GM23338 (cell line): ENCODE data around the gene MATN1. TPM values are rescaled to one million over a fixed set of nuclear protein-coding genes. Genes with fewer than 3 reads are reported as not detected.

Experiments
- ATAC-seq: fragments of 200-7000 bp; cut with Tn5 transposase; 3 replicates; pipeline ENCODE4 v1.9.1; 2020
- DNase-seq: peaks from one replicate; pipeline ENCODE4 v3.0.0-alpha.2; 2015; ENCODE audit warnings: low spot score
- H2AFZ ChIP-seq: fragments of 200-600 bp; sonication (generic); 2 replicates; pipeline ENCODE4 v1.8.0; 2016; ENCODE audit warnings: antibody characterized with exemption, mild to moderate bottlenecking, moderate library complexity
- H3F3A ChIP-seq: fragments of 200-600 bp; sonication (generic); replicated peaks from 2 replicates; pipeline ENCODE4 v1.8.0; 2017; ENCODE audit warnings: antibody characterized with exemption, mixed run types, low read depth
- H3K27ac ChIP-seq: fragments of 200-600 bp; sonication (generic); 2 replicates; pipeline ENCODE4 v1.6.1; 2016; ENCODE audit warnings: low read depth
- H3K27me3 ChIP-seq: fragments of 200-600 bp; sonication (generic); 2 replicates; pipeline ENCODE4 v1.8.0; 2016; ENCODE audit warnings: mild to moderate bottlenecking, mixed run types, moderate library complexity; ENCODE audit not compliant: insufficient read depth
- H3K36me3 ChIP-seq: fragments of 200-600 bp; sonication (generic); 2 replicates; pipeline ENCODE4 v1.8.0; 2016; ENCODE audit warnings: mild to moderate bottlenecking; ENCODE audit not compliant: insufficient read depth
- H3K4me1 ChIP-seq: fragments of 200-600 bp; sonication (generic); 2 replicates; pipeline ENCODE4 v1.8.0; 2016; ENCODE audit warnings: mild to moderate bottlenecking, moderate library complexity; ENCODE audit not compliant: insufficient read depth
- H3K4me2 ChIP-seq: fragments of 200-600 bp; sonication (generic); 2 replicates; pipeline ENCODE4 v1.7.1; 2017; ENCODE audit warnings: mixed run types
- H3K4me3 ChIP-seq: fragments of 200-600 bp; sonication (generic); 2 replicates; pipeline ENCODE4 v1.6.1; 2016; ENCODE audit warnings: mixed run types
- H3K79me2 ChIP-seq: fragments of 200-600 bp; sonication (generic); replicated peaks from 2 replicates; pipeline ENCODE4 v1.8.0; 2017; ENCODE audit warnings: mild to moderate bottlenecking; ENCODE audit not compliant: insufficient read depth
- H3K9me2 ChIP-seq: fragments of 200-600 bp; sonication (generic); 2 replicates; pipeline ENCODE4 v1.8.0; 2017; ENCODE audit not compliant: insufficient read depth
- H4K20me1 ChIP-seq: fragments of 200-600 bp; sonication (generic); replicated peaks from 2 replicates; pipeline ENCODE4 v1.8.0; 2017; ENCODE audit warnings: mild to moderate bottlenecking; ENCODE audit not compliant: insufficient read depth
- H3K27ac Mint-ChIP-seq: 2 replicates; pipeline ENCODE4 v1.8.0; 2020; ENCODE audit warnings: inconsistent platforms, mild to moderate bottlenecking, moderate library complexity, mixed read lengths
- H3K27me3 Mint-ChIP-seq: 3 replicates; pipeline ENCODE4 v1.8.0; 2022; ENCODE audit warnings: low read depth, mild to moderate bottlenecking, moderate library complexity, mixed read lengths, inconsistent platforms; ENCODE audit not compliant: insufficient read depth, poor library complexity
- H3K36me3 Mint-ChIP-seq: 3 replicates; pipeline ENCODE4 v1.8.0; 2021; ENCODE audit warnings: low read depth, mild to moderate bottlenecking, inconsistent platforms, moderate library complexity, mixed read lengths
- H3K4me1 Mint-ChIP-seq: 3 replicates; pipeline ENCODE4 v1.8.0; 2020; ENCODE audit warnings: mild to moderate bottlenecking, inconsistent platforms, mixed read lengths
- H3K4me3 Mint-ChIP-seq: 3 replicates; pipeline ENCODE4 v1.8.0; 2021; ENCODE audit warnings: moderate library complexity, mild to moderate bottlenecking, inconsistent platforms, mixed read lengths
- H3K9me3 Mint-ChIP-seq: 3 replicates; pipeline ENCODE4 v1.8.0; 2020; ENCODE audit warnings: moderate library complexity, mild to moderate bottlenecking, inconsistent platforms, mixed read lengths
- CREB1 ChIP-seq: fragments of 250-450 bp; sonication (Bioruptor Pico); IDR thresholded peaks from 2 replicates; pipeline ENCODE4 v1.5.0; 2020; ENCODE audit warnings: low read depth, mild to moderate bottlenecking, moderate library complexity
- CTCF ChIP-seq, 2 experiments: fragments of 200-600 bp in 1 of 2; sonication (generic) in 1 of 2; conservative IDR thresholded peaks; 2 replicates each; pipeline versions ENCODE4 v1.5.1 to v1.6.1; 2016 to 2017; ENCODE audit warnings: antibody characterized with exemption in 2 of 2, low read depth in 2 of 2, mild to moderate bottlenecking in 2 of 2, moderate library complexity in 1 of 2
- EZH2 ChIP-seq: fragments of 200-600 bp; sonication (generic); IDR thresholded peaks from one replicate; pipeline ENCODE4 v1.8.0; 2017; ENCODE audit warnings: antibody characterized with exemption, mild to moderate bottlenecking, low read depth; ENCODE audit not compliant: unreplicated experiment
- EZH2phosphoT487 ChIP-seq: fragments of 200-600 bp; sonication (generic); IDR thresholded peaks from one replicate; pipeline ENCODE4 v1.8.1; 2018; ENCODE audit warnings: antibody characterized with exemption; ENCODE audit not compliant: unreplicated experiment
- JUNB ChIP-seq: IDR thresholded peaks from one replicate; pipeline ENCODE4 v1.6.1; 2016; ENCODE audit warnings: antibody characterized with exemption; ENCODE audit not compliant: unreplicated experiment
- NANOG ChIP-seq: IDR thresholded peaks from 2 replicates; pipeline ENCODE4 v1.6.1; 2016; ENCODE audit warnings: antibody characterized with exemption, borderline replicate concordance
- POLR2AphosphoS5 ChIP-seq: IDR thresholded peaks from 2 replicates; pipeline ENCODE4 v1.6.1; 2016; ENCODE audit warnings: antibody characterized with exemption, low read depth
- REST ChIP-seq: IDR thresholded peaks from one replicate; pipeline ENCODE4 v1.6.1; 2018; ENCODE audit warnings: antibody characterized with exemption; ENCODE audit not compliant: unreplicated experiment
- STAT1 ChIP-seq: IDR thresholded peaks from one replicate; pipeline ENCODE4 v1.6.1; 2016; ENCODE audit warnings: antibody characterized with exemption; ENCODE audit not compliant: unreplicated experiment
- ZNF114 ChIP-seq: fragments of 250-450 bp; sonication (Bioruptor Pico); IDR thresholded peaks from 2 replicates; pipeline ENCODE4 v1.5.0; 2020; ENCODE audit warnings: mild to moderate bottlenecking, moderate library complexity
- ZNF331 ChIP-seq: fragments of 250-450 bp; sonication (Bioruptor Pico); IDR thresholded peaks from 2 replicates; pipeline ENCODE4 v1.5.0; 2020; ENCODE audit warnings: low read depth, mild to moderate bottlenecking, moderate library complexity
- polyA plus RNA-seq: library from polyadenylated mRNA; unstranded; fragments of >200 nt; fragmentation: Nextera tagmentation; extraction: Ambion mirVana; gene quantifications from 2 replicates; pipeline ENCODE4 v1.2.1, GENCODE V29; 2016
- total RNA-seq: library from RNA; depleted of rRNA; stranded (reverse); fragments of >200 nt; shearing (Covaris generic); gene quantifications from 2 replicates; pipeline ENCODE4 v1.2.3, GENCODE V29; 2014

MATN1 gene
- total and polyA plus RNA-seq, 2 experiments from 2014 or later, result 0.08 to 0.31 TPM

GRCh38 chr1:30753118-30753517 is 29.7 kb upstream of the MATN1 start:
- Histone ChIP-seq H4K20me1 (no peaks in the 10 kb centered on the region), H3F3A (no peaks in the 10 kb centered on the region), H3K4me2 (no peak overlapping the region), H2AFZ (no peak overlapping the region), H3K79me2 (no peaks in the 10 kb centered on the region), H3K27ac (no peak overlapping the region), H3K4me3 (no peak overlapping the region), H3K27me3 (no peaks in the 10 kb centered on the region), H3K9me2 (no peaks in the 10 kb centered on the region), H3K4me1 (no peaks in the 10 kb centered on the region), H3K36me3 (no peaks in the 10 kb centered on the region)
- no peak overlapping the region for H3K4me3 Mint-ChIP-seq
- no peaks in the 10 kb centered on the region for H3K36me3 Mint-ChIP-seq
- peaks cover 13% of the 10 kb centered on the region for H3K27me3 Mint-ChIP-seq
- H3K4me1 Mint-ChIP-seq, result peaks cover 18% of the 10 kb centered on the region
- DNase-seq (no peak), ATAC-seq (no peak)
- no peak for TF ChIP-seq CREB1
- no peak for TF ChIP-seq POLR2AphosphoS5
- no peak for TF ChIP-seq NANOG
- no peaks in the 10 kb centered on the region for H3K9me3 Mint-ChIP-seq
- no peak overlapping the region for H3K27ac Mint-ChIP-seq

GRCh38 chr1:30752651-30752908 is 29.2 kb upstream of the MATN1 start:
- TF ChIP-seq CTCF (conservative IDR thresholded peaks at IDR 0.05; ENCODE audit: low read depth in 2 of 2) (no peak), EZH2 (no peak)
- no peaks in the 10 kb centered on the region for H3K36me3 Mint-ChIP-seq
- no peak overlapping the region for H2AFZ ChIP-seq
- H3K4me1 Mint-ChIP-seq, result peaks cover 20% of the 10 kb centered on the region
- H3K4me3 ChIP-seq, result no peak overlapping the region
- no peaks in the 10 kb centered on the region for H3K9me2 ChIP-seq
- H3K4me3 Mint-ChIP-seq, result no peak overlapping the region
- no peaks in the 10 kb centered on the region for H3K9me3 Mint-ChIP-seq
- H3K36me3 ChIP-seq, result no peaks in the 10 kb centered on the region
- no peak overlapping the region; the same call in 1 of the 2 replicates for H3K27ac Mint-ChIP-seq
- DNase-seq (no peak), ATAC-seq (no peak)
- no peaks in the 10 kb centered on the region for H3K79me2 ChIP-seq
- H3K4me1 ChIP-seq, result no peaks in the 10 kb centered on the region
- peaks cover 14% of the 10 kb centered on the region for H3K27me3 Mint-ChIP-seq
- no peaks in the 10 kb centered on the region for H3F3A ChIP-seq
- no peak overlapping the region for H3K4me2 ChIP-seq
- no peaks in the 10 kb centered on the region for H3K27me3 ChIP-seq
- H3K27ac ChIP-seq, result no peak overlapping the region
- no peaks in the 10 kb centered on the region for H4K20me1 ChIP-seq

GRCh38 chr1:30751830-30752650 is 28.7 kb upstream of the MATN1 start:
- Mint-ChIP-seq H3K4me3 (no peak overlapping the region), H3K9me3 (no peaks in the 10 kb centered on the region), H3K36me3 (no peaks in the 10 kb centered on the region), H3K4me1 (peaks cover 22% of the 10 kb centered on the region), H3K27ac (no peak overlapping the region; the same call in 1 of the 2 replicates), H3K27me3 (peaks cover 17% of the 10 kb centered on the region)
- no peaks in the 10 kb centered on the region for H3K27me3 ChIP-seq
- H3K36me3 ChIP-seq, result no peaks in the 10 kb centered on the region
- no peak overlapping the region for H3K4me3 ChIP-seq
- no peak for DNase-seq
- no peak overlapping the region for H3K27ac ChIP-seq
- H2AFZ ChIP-seq, result no peak overlapping the region
- no peaks in the 10 kb centered on the region for H3K79me2 ChIP-seq
- no peak for ATAC-seq
- H3K4me2 ChIP-seq, result no peak overlapping the region
- H3F3A ChIP-seq, result no peaks in the 10 kb centered on the region
- H4K20me1 ChIP-seq, result no peaks in the 10 kb centered on the region
- H3K9me2 ChIP-seq, result no peaks in the 10 kb centered on the region
- no peaks in the 10 kb centered on the region for H3K4me1 ChIP-seq
- TF ChIP-seq NANOG (no peak), EZH2phosphoT487 (no peak), ZNF114 (no peak), REST (no peak), EZH2 (no peak), CREB1 (no peak), JUNB (no peak), STAT1 (no peak), POLR2AphosphoS5 (no peak), ZNF331 (CRISPR knock-in tag) (no peak), CTCF (conservative IDR thresholded peaks at IDR 0.05; ENCODE audit: low read depth in 2 of 2) (no peak)
